Peyer's patch (tissue), 4 donors: ENCODE measurements around the gene CGB7.

Experiments used
- POLR2A ChIP-seq, 2 donors: fragments of 450-650 bp; IDR thresholded peaks; one replicate each; pipeline ENCODE4 v1.5.1; 2017; ENCODE audit warnings: antibody characterized with exemption in 2 of 2, mild to moderate bottlenecking in 2 of 2, moderate library complexity in 2 of 2
- TF ChIP-seq, protein P1 (sequence below), 6 experiments: fragments of 450-650 bp in 4 of 6; fragments of 200-600 bp in 2 of 6; sonication (generic) in 1 of 6; IDR thresholded peaks; one replicate each; pipeline ENCODE4 v1.5.1; 2017 to 2019; ENCODE audit warnings: antibody characterized with exemption in 6 of 6, mild to moderate bottlenecking in 3 of 6, moderate library complexity in 1 of 6

DNA sequence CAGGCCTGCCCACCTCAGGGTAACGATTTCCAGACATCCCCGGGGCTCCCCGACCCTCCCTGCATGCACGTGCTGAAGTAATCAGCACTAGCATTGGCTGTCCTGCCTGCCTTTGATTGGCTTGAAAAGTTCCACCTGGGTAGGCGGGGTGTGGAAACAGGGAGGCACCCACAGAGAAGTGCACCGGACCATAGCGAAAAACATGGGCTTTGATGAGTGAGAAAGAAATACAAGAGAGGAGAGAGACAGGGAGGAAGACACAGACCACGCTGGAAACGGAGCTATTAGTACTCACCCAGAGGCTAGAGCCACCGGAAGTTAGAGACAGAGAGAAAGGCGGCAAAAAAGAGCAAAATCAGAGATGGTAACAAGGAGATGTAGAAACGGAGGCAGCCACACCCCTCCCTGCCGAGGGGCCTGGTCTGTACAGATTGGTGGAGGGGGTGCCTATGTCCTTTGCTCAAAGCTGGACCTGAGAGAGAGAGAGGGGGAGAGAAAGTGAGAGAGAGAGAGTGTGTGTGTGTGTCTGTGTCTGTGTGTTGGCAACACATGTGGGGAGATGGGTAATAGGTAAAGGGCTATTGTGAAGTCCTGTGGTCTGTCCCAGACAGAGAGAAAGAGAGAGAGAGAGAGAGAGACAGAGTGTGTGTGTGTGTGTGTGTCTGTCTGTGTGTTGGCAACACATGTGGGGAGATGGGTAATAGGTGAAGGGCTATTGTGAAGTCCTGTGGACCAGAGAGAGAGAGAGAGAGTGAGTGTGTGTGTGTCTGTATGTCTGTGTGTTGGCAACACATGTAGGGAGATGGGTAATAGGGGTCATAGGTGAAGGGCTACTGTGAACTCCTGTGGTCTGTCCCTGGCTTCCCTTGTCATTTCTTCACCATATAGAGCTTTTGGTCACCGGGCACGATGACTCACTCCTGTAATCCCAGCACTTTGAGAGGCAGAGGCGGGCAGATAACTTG, 36.3 kb downstream of the CGB7 start:
- TF ChIP-seq POLR2A (IDR thresholded peaks at IDR 0.05): no peak
- TF ChIP-seq, protein P1, sequence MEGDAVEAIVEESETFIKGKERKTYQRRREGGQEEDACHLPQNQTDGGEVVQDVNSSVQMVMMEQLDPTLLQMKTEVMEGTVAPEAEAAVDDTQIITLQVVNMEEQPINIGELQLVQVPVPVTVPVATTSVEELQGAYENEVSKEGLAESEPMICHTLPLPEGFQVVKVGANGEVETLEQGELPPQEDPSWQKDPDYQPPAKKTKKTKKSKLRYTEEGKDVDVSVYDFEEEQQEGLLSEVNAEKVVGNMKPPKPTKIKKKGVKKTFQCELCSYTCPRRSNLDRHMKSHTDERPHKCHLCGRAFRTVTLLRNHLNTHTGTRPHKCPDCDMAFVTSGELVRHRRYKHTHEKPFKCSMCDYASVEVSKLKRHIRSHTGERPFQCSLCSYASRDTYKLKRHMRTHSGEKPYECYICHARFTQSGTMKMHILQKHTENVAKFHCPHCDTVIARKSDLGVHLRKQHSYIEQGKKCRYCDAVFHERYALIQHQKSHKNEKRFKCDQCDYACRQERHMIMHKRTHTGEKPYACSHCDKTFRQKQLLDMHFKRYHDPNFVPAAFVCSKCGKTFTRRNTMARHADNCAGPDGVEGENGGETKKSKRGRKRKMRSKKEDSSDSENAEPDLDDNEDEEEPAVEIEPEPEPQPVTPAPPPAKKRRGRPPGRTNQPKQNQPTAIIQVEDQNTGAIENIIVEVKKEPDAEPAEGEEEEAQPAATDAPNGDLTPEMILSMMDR (IDR thresholded peaks at IDR 0.05): no peak
